Esophagus squamous epithelium (tissue), 4 donors: ENCODE data around the gene PIN4.

ENCODE experiments used
- POLR2A ChIP-seq, 4 donors: fragments of 450-650 bp; IDR thresholded peaks; one replicate each; pipeline ENCODE4 v1.6.1; 2017; ENCODE audit warnings: antibody characterized with exemption in 4 of 4, mild to moderate bottlenecking in 4 of 4, moderate library complexity in 3 of 4
- TF ChIP-seq, protein P1 (sequence below), 6 experiments: fragments of 450-650 bp in 4 of 6; fragments of 200-600 bp in 2 of 6; sonication (generic) in 2 of 6; IDR thresholded peaks; one replicate each; pipeline ENCODE4 v1.5.1; 2016 to 2019; ENCODE audit warnings: antibody characterized with exemption in 6 of 6, mild to moderate bottlenecking in 4 of 6, moderate library complexity in 4 of 6

DNA sequence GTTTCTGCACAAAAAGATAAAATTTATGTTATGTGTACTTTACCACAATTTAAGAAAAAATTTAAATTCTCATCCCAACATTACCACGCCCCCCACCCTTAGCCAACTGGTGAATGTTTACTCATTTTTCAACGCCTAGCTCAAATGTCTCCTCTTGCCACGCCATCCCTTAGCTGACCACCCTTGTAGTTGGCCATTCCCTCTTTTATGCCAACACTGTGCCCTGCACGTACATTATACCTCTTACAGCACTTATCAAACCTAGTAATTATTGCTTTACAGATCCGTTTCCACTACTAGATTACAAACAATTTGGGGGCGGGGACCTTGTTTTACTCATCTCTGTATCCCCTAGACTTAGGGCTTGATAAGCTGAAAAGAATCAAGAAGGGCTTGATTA is 56.6 kb downstream of the PIN4 start:
- no peak for TF ChIP-seq POLR2A (IDR thresholded peaks at IDR 0.05)
- TF ChIP-seq, protein P1, sequence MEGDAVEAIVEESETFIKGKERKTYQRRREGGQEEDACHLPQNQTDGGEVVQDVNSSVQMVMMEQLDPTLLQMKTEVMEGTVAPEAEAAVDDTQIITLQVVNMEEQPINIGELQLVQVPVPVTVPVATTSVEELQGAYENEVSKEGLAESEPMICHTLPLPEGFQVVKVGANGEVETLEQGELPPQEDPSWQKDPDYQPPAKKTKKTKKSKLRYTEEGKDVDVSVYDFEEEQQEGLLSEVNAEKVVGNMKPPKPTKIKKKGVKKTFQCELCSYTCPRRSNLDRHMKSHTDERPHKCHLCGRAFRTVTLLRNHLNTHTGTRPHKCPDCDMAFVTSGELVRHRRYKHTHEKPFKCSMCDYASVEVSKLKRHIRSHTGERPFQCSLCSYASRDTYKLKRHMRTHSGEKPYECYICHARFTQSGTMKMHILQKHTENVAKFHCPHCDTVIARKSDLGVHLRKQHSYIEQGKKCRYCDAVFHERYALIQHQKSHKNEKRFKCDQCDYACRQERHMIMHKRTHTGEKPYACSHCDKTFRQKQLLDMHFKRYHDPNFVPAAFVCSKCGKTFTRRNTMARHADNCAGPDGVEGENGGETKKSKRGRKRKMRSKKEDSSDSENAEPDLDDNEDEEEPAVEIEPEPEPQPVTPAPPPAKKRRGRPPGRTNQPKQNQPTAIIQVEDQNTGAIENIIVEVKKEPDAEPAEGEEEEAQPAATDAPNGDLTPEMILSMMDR (IDR thresholded peaks at IDR 0.05) = no peak
